GM19452 (cell line): ENCODE measurements around the gene C16orf89.

Experiments used
- ATAC-seq: cut with Tn5 transposase; IDR thresholded peaks from one replicate; pipeline ENCODE4 v1.9.1; 2021; ENCODE audit not compliant: unreplicated experiment

Gene C16orf89

DNA sequence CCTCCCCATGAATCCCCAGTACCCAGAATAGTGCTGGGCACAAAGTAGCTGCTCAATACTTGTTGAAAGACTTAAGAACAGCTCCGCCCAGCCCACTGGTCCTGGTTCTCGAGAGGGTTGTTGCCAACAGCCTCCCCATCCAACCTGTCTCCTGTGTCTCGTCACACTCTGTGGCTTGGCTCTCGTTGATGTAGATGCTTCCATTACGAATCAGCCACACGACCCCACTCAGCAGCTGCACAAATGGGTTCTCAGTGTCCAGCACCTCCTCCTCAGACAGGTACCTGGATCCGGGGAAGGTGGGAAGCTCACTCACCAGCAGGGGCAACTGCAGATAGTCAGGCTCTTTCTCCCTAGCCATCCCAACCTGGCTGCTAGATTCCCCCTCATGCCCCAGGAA, 34.2 kb downstream of the C16orf89 start:
- ATAC-seq = no peak

DNA sequence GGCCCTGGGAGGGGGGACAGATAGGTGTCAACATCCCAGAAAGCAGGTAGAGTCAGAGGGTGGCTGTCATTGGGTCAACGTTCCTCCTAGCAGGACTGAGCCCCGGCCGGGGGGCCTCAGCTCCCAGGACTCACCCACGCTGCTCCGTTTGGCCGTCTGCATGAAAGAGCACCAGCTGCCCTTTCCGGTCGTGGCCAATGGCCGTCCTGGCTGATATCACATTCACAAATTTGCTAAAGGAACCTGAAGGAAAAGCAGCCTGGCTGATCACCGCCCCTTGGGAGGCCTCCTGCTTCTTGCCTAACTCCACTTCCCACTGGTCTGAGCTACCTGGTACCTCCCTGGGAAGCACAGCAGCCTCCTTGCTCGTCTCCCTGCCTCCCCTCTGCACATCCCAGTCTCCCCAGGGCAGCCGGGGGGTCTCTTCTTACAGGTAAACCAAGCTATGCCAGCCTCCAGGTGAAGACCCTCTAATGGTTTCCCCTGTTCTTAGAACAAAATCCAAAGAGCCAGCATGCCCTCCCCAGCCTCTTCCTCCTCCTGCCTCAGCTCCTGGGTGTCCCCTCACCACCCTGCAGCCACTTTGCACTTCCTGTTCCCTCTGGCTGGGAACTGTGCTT, 35.4 kb downstream of the C16orf89 start:
- no peak for ATAC-seq

DNA sequence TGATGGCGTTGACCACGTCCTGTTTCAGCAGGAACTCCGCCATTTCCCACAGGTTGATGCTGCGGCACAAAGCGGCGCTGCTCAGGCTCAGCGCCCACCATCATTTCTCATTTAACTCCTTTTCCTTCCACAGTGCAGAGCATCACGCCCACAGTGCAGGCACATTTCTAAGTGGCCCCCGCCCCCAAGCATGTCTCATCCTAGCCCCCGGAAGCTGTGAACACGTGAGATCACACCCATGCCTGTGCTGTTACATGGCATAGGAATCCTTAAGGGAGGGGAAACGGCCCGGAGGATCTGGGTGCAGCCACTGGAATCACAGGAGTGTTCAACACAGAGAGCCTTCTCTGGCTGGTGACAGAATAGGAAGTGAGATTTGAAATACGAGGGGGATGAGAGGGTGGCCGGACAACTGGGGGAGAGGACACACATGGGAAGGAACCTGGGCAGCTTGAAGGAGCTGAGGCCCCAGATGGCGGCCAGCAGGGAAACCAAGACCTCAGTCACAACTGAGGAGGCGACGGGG, 36.7 kb downstream of the C16orf89 start:
- ATAC-seq = no peak

DNA sequence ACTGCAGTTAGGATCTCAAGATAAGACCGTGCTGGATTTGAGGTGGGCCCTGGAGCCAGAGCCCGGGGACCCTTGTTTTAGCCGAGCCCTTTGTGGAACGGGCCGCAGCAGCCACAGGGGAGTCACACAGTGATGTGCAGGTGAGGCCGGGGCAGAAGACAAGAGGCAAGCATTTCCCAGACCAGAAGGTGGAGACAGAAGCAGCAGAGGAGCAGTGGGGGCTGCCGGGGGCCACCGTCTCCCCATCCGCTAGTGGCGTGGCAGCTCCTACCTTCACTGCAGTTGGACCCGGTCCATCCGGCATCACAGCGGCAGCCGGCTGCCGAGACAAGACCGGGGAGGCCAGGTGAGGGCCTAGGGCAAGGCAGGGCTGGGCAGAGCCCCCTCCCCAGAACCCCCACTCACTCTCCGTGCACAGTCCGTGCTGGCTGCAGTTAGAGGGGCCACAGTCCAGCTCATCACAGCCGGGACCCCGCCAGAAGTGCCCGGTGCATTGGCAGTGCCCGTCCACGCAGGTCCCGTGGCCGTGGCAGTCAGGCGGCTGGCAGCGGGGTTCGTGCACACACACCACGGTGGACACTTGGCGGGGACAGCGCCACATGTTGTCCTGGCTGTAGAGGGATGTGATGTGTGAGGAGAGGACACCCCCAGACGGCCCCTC, 38.1 kb downstream of the C16orf89 start:
- ATAC-seq = no peak

DNA sequence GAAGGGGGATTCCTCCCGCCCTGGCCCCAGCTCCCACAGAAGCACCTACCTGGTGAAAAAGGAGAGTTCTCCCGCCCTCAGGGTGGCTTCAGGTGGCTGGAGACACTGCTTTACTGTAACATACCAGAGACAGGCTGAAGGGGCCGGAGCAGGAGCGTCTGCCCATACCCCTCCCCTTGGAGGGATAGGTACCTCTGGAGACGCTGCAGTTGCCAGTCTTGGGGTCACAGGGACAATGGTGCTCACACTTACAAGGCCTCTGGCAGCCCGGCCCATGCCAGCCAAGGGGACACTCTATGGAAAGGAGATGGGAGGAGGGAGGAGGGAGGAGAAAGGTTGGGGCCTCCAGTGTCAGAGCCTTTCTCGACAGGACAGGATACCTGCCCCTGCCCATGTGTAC, 38.7 kb downstream of the C16orf89 start:
- ATAC-seq = no peak

DNA sequence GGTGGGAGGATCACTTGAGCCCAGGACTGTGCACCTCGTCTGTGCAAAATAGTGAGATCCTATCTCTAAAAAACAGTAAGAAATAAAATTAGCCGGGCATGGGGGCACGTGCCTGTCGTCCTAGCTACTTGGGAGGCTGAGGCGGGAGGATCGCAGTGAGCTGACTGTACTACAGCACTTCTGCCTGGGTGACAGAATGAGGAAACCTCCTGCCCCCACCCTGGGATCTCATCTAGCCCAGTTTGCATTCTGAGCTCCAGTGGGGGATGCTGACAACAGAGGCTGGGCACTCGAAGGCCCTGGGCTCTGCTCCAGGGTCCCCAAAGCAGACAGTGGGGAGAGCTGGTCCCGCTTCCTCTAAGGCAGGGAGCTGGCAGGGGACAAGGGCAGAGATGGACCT, 39.1 kb downstream of the C16orf89 start:
- ATAC-seq = no peak

DNA sequence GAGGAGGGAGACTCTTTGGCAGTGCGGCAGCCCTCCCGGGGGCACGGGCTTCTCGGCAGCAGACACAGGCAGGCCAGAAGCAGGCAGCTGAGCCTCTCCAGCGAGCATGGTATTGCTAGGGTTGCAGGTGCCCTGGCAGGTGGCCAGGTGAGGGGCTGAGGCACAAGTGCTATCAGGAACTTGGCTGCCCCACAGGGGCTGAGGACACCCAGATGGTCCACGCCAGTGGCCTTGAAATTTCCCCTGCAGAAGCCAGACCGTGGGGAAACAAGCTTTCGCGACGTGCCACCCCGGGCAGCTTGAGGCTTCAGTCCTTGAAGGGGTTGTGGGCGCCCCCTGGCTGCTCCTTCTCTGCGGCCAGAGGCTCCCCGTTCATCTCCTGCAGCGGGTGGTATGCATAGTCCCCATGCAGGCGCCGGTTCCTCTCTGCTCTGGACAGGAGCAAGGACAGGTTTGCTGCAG, 40.6 kb downstream of the C16orf89 start:
- ATAC-seq = no peak

DNA sequence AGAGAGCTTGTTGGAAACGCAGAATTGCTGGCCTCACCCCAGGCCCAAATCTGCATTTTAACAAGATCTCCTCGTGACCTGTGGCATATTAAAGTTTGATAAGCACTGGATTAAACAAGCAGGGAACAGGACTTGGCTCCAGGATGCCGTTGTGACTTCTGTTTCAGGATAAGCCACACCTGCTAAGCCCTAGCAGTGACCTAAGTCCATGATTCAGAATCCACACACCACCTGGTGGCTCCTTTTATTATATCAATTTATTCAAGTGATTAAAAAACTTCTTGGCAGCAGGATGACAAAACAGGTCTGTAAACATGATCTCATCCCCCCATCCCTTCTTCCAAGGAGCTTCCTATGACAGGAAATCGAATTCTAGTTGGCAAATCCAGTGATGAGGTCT, 41.1 kb downstream of the C16orf89 start:
- no peak for ATAC-seq

DNA sequence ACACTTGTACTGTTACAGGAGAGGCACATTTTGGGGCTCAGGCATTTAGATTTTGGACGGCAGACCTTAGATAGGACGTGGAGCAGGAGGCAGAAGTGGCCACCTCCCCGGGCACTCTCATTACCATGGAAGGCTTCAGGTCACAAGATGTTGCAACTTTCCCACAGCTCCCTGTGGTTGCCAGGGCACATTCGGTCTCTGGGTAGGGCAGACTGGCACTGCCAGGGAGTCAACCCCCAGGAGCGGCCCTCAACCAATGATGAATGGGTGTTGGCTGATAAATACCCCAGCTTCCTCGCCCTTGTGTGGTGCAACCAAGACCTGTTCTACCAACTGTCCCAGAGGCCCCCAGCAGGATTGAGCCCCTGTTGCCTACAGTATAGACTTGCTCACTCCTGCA, 43.2 kb downstream of the C16orf89 start:
- no peak for ATAC-seq

DNA sequence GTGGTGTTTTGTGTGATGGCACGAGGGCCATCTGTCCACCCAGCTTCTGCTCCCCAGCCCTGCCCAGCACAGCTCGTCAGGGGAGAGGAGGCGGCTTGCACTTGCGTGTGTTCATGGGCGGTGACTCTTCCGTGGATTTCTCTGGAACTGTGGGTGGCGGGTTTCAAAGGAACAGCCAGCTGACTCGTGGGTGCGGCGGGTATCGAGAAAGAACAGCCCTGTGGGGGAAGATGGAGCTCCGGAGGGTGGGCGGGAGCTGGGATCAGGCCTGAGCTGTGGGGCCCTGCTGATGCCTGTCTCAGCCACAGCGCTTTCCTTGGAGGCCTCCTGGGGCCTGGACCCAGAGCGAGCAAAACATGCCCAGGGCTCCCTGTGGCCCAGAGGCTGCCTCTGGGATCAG, 45.2 kb downstream of the C16orf89 start:
- no peak for ATAC-seq

DNA sequence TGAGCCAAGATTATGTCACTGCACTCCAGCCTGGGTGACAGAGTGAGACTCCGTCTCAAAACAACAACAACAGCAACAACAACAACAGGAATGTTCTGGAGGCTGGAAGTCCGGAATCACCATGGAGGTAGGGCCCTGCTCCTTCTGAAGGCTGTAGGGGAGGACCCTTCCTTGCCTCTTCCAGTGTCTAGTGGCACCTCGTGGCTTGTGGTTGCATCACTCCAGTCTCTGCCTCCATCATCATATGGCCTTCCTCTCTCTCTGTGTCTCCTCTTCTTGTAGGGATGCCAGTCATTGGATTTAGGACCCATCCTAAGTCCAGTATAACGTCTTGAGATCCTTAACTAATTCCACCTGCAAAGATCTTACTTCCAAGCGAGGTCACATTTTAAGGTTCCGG, 46.0 kb downstream of the C16orf89 start:
- no peak for ATAC-seq

DNA sequence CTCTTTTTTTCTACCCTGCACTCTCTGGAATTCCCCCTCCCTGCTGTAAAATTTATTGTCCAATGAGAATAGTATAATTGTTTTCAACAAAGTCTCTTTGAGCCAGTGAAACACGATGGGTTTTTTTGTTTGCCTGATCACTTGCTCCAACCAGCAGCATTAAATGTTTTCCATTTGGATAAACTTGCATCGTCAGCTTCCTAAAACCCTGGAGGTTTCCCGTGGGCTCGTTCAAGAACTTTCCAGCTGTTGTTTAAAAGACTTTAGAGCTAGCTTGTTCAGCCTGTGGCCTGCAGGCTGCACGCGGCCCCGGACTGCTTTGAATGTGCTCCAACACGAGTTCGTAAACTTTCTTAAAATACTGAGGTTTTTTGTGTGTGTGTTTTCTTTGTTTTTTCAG, 47.0 kb downstream of the C16orf89 start:
- ATAC-seq = no peak

DNA sequence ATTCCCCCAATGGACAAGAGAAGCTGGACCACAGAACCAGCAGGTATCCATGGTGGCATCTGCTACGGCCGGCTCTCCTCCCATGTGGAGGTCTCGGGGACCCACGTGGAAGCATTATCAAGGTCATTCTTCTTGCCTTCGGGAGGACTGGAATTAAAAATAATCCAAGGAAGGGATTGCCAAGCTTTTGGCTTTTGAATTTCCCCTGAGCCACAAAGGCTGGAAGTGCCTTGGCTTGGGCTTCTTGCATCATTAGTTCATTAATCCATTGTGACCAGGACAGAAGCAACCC, 48.1 kb downstream of the C16orf89 start:
- no peak for ATAC-seq

DNA sequence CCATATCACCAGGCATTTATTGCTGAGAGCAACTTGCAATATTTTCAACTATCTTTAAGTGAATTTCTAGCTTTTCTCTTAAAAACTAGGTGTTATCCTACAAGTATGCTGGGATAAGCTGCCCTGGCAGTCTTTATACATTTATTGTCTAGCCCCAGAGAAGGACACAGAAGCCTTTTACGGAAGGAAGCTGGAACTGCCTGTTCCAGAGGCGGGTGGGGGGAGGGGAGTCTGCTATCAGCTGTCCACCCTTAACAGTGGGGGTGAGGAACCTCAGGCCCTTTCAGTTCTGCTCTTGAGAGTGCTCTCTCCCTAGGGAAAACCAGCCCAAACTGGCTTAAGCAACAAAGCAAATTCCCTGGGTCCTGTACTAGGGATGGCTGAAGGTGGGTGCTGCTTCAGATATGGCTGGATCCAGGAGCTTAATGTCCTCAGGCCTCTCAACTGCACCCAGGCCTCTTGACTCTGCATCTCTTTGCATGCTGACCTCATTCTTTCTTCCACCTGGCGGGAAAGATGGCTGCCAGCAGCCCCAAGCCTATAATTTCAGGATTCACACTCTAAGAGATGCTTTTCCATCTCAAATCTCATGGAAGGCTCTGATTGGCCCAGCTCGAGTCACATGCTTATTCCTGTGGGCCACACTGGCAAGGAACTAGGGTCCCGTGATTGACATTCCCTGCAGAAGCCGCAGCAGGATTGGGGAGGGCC, 48.6 kb downstream of the C16orf89 start:
- ATAC-seq = no peak

DNA sequence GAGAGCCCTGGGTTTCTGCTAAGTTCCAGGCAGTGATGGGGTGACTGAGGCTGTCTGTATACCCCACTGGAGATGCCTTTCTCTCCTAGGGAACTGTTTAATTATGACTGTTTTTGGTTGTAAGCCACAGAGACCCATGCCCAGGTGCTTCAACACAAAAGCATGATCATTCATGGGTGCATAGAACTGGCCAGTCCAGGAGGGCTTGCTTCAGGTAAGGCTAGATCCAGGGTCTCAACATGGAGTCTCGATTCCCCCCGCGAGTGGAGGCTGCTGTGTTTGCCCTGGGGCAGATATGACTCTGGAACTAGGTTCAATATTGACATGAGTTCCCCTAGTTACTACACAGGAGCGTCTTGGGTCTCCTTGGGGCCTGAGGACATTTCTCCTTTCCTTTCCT, 49.9 kb downstream of the C16orf89 start:
- ATAC-seq = no peak

DNA sequence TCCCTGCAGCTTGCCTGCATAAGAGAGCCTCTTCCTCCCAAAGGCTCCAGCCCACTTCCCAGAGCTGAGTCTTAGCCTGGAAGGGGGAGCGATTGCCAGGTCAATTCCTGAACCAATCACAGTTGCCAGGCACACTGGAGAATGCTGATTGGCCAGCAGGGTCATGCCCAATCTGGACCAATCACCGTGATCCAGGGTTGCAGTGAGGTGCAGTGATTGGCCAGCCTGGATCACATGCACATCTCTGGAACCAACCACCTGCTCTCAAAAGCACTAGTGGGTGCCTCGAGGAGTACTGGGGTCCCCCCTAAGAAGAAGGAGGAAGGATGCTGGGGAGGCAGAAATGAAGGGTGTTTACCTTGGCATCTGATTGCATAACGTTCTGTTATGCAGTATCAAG, 50.4 kb downstream of the C16orf89 start:
- ATAC-seq = no peak

DNA sequence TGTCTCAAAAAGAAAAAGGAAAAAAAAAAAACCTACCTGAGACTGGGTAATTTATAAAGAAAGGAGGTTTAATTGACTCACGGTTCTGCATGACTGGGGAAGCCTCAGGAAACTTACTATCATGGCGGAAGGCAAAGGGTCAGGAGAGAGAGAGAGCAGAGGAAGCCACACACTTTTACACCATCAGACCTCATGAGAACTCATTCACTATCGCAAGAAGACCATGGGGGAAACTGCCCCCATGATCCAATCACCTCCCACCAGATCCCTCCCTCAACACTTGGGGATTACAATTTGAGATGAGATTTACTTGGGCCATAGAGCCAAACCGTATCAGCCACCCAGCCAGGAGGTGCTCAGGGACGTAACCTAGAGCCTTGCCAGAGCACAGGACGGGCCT, 52.9 kb downstream of the C16orf89 start:
- no peak for ATAC-seq

DNA sequence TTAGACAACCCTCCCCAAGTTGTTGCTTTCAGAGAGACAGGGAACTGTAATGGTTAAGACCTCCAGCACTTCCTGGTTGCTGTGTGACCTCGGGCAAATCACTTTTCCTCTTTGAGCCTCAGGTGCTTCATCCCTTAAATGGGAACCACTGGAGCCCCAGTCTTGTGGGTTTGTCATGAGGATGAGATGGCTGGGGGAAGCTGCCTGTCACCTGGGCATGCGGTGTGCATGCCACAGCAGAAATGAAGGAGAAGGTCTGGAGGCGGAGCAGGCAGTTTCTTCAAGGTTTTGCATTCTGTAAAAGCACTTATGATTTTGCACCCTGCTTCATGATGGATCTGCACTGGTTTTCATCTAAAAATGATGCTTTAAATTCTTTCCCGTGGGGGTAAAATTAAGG, 54.1 kb downstream of the C16orf89 start:
- ATAC-seq = no peak

DNA sequence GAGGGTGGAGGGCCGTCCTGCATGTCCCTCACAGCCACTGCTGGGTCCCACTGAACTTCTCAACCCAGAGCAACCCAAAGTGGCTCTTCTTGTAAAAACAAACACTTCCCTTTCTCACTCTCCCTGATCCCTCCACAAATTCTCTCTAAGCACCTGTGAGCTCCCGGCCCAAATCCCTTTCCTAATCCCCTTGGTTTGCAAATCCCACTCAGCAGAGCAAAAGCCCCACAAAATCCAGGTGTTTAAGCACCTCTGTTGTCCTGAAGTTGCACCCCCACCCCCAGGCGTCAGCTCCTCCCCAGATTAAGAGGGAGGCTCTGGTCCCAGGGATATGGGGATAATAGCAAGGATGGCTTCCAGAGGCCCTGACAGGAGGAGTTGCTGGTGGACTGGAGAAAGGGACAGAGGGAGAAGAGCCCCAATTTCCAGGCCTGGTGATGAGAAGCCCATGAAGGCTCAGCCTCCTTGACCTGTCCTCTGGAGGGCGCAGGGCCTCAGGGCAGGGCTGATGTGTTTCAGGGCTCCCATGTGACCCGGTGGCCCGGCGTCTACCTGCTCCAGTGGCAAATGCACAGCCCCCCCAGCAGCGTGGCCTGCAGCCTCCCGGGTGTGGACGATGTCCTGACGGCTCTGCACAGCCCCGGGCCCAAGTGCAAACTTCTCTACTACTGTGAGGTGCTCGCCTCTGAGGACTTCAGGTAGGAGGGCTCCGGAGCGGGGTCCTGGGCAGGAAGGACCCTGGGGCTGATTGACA, 55.0 kb downstream of the C16orf89 start:
- no peak for ATAC-seq

DNA sequence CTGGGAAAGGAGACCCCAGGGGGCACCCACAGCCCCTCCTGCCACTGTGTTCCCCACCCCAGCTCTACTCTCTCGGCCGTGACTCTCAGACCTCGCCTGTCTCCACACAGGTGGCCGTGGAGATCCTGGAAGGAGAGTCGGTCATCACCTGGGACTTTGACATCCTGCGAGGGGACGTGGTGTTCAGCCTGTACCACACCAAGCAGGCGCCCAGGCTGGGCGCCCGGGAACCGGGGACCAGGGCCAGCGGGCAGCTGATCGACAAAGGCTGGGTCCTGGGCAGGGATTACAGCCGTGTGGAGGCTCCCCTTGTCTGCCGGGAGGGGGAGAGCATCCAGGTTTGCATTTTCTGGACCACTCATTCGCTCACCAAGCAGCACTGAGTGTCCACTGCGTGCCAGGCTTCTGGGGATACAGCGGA, 57.4 kb downstream of the C16orf89 start:
- ATAC-seq = no peak

DNA sequence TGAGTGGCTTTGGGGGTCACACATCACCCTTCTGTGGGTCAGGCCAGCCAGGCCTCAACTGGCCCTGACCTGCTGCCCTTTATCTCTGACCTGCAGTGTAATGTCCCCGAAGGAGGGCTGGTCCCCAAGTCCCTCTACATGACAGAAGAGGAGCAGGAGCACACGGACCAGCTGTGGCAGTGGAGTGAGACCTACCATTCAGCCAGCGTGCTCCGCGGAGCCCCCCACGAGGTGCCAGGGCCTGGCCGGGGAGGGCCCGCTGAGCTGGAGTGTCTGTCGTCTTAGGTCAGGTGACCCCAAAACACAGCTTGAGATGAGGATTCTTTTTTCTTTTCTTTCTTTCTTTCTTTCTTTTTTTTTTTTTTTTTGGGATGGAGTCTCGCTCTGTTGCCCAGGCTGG, 58.5 kb downstream of the C16orf89 start:
- ATAC-seq = no peak
